ENCODE measurements around the gene PTCH1.
A peak's percentile ranks its signal among the peaks of the same experiment; 100 is the strongest.

Gene PTCH1

DNA sequence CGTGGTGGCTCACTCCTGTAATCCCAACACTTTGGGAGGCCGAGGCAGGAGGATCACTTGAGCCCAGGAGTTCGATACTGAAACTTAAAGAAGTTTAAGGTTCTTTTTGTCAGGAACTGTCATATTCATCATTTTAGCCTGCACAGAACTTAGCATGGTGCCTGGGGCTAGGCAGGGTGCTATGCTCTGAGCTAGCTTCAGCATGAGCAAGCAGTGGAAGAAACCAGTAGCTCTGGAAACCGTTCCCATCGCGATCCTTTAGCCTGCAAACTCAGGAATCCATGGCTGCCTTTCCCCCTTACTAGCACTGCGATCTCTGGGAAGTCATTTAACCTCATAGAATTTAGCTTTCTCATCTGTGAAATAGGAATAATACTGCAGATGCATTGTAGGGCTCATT, 80.4 kb downstream of the PTCH1 start:
- DNase-seq: no peak

DNA sequence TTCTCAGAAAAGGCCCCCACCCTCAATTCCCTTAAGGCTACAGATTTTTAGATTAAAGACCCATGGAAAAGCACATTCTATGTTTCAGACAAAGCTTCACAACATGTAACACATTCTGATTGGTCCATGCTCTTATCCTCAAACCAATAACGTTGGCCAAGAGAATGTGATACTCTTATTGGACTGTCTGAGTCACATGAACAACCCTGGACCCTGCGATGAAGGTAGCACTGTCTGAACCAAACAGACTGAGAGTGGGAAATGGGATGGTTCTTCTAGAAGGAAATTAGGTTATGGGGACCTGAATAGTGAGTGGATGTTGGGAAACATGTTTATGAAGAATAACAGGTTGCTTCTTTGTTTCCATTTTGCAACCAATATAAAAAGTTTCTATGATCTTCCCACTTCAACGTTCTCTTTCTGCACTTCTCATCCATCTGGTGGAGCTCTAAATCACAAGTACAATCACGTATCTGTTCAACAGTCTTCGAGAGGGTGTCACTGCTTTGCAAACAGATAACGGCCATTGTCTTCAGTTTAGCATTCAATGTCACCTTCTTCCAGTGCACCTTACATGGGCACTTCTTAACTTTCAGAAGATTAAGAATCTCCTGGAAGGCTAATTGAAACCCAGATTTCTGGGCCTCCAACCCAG, 81.6 kb downstream of the PTCH1 start:
- no peak for DNase-seq

DNA sequence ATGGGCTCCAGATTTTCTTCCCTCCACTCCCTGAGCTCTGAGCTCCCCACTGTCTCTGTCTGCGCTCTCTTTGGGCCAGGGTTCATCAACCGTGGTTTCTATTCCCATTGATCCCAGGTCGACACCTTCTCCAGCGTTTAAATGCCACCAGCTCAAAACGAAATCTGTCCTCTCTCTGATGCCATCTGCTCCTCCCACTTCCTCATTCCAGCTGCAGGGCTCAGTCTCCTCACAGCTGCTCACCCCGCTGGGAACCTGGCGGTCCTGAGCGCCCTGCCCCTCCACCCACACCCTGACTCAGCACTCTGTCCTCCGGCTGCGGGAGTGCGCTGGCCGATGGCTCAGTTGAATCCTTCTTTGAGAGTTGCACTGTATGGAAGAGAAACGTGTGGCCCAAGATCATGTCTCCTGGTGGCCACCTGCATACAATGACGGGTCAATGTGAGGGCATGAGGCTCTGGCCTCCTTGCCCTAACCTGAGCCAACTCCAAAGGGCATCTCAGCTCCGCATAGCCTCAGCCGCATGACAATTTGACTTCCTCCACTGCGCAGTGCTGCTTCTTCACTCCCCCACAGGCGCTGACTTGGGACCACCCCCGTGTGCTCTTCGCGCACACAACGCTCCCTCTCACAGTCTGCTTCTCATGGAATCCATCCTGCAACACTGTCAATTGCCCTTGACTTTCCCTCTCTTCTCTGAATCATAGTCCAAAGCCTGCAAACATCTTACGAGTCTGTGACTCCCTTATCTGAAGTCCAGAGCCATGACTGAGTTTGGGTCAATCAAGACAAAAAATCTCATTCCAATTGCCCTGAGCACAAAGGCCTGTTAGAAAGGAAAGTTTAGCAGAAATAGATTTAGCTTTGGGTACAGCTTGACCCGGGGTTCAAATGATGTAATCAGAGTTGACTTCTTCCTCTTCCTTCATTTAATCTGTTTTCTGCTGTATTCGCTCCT, 82.4 kb downstream of the PTCH1 start:
- no peak for DNase-seq

DNA sequence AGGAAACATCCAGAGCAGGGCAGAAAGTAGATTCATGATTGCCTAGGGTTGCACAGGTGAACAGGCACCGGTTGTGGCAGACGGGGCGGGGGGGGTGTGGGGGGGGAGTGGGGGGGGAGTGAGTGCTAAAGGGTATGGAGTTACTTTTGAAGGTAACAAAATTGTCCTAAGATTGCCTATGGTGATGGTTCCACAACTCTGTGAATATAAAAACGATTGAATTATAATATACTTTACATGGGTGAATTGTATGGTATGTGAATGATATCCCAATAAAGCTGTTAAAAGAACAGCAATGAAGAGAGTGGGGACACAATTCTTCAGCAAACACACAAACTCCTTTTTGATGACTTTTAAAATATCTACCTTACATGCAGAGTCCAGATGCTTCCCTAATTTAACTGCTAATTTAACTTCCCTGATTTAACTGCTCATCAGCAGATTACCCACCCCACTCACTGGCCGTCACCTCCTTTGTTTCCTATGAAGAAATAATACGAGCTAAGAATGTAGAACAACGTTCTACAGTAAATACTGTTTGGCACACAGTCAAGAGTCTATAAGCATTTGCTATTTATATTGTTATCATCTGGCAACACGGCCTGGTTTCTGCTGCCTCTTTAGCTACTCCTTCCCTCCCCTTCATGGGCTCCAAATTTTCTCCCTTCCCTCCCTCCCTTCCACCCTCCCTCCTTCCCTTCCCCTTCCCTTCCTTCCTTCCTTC, 83.5 kb downstream of the PTCH1 start:
- DNase-seq: no peak

DNA sequence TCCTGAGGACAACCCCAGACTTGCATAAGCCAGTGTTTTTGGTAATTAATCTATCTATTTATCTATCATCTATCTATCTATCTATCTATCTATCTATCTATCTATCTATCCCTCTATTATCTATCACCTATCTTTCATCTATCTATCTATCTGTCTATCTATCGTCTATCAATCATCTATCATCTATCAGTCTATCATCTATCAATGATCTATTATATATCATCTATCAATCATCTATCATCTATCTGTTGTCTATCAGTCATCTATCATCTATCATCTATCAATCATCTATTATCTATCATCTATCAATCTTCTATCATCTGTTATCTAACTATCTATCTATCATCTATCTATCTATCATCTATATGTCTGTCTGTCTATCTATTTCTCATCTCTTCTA, 85.5 kb downstream of the PTCH1 start:
- DNase-seq: no peak

DNA sequence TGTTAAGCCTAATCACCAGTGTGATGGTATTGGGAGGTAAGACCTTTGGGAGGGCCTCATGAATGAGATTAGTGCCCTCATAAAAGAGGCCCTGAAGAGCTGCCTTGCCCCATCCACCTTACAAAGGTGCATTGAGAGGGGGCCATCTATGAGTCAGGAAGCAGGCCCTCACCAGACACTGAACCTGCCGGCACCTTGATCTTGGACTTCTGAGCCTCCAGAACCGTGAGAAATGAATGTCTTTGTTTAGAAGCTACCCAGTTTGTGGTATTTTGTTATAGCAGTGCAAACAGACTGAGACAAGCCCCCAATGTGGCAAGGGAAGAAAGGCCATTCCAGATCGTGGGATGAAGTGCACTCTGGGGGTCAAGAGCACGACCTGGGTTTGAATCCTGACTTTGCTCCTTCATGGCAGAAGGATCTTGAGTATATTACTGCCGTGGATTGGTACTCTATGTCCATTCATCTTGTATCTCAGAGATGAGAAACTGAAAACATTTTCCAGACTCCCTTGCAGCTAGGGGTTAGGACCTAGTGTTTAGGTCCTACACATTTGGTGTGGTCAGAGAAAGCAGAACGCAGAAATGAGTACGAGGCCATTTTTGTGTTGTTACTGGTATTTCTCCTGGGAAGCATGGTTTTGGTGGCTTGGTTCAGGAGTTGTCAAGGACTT, 86.7 kb downstream of the PTCH1 start:
- no peak for DNase-seq

DNA sequence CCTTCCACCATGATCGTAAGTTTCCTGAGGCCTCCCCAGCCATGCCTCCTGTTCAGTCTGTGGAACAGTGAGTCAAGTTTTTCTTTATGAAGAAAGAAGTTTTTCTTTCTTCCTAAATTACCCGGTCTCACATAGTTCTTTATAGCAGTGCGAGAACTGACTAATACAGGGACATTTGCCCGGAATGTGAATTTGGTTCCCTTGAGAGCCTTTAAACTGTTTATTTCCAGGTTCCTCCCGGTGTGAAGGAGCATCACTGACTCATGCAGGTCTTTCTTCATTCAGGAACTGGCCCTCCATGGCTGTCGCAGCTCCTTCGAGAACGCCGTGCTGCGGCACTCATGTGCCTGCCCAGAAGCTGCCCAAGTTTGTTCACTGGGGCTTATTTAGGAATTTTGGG, 87.7 kb downstream of the PTCH1 start:
- no peak for DNase-seq

DNA sequence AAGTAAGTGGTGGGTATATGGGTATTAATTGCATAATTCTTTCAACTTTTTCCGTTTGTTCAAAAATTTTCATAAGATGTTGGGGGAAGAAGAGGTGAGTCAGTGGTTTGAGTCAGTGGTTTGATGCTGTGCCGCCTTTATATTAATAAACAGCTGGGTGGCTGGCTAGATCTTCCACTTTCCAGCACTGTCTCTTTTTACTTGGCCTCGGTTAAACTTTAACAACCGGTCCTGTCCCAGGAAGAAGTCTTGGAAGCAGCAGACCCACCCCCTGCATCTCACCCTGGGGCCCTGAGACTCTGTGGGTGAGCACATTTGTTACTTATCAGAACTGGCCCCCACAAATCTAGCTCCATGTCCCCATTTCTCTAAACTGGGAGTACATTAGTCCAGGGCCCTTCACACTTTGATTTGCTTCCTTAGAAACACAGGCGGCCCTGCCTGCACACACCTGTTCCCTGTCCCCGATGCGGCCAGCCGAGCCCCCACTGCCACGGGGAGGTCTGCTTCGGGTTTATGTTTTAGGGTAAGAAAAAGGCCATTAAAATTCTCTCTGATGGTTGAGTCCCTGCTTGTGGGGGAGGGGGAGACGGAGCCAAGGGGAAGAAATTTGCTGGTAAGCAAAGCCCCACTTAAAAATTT, 90.7 kb downstream of the PTCH1 start:
- DNase-seq: peak; percentile 16

DNA sequence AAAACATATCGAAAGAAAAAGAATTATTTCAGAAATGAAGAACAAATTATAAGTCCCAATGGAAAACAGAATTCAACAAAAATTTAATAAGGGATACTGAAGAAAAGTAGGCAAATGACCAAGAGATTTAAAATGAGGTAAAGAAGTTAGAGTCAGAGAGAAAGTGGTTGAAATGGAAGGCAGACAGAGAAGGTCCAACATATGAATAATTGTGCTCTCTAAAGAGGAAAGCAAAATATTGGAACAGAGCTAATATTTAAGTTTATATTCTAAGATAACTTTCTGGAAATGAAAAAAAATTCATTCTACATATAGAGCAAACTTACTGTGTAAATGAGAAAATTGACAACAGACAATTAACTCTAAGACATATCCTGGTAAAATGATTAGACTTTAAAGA, 94.1 kb downstream of the PTCH1 start:
- DNase-seq: no peak

DNA sequence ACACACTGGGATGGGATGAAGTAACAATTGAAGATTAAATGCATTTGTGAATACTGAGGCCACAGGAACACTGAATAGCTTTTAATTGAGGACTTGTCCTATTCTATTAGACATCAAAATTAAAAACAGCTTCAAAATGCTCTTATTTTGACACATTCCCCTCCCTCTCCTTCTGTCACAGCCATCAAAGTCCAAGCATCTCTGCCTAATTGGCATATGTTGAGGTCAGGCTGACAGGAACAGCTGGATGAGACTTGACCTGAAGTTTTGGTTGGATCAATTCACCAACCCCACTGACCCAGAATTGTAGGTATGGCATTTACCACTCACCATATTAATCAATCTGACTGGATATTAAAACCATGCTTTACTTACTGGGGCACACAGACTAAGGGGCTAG, 96.3 kb downstream of the PTCH1 start:
- no peak for DNase-seq

DNA sequence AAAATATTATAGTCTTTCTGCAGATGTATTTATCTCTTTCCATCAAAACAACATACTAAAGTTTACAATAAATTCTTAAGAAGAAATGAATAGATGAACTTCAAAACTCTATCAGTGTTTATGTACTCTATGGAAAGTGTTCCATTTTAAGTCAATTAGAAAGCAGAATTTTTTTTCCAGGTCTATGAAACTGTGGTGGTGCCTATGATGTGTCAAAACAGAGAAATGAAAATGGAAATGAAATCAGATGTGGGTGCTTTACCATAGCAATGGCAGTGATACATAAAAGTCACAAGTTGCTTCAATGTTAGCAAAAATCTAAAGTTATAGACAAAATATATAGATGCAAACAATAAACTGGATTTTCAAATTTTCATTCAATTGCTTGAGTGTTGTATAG, 97.3 kb downstream of the PTCH1 start:
- DNase-seq: no peak

DNA sequence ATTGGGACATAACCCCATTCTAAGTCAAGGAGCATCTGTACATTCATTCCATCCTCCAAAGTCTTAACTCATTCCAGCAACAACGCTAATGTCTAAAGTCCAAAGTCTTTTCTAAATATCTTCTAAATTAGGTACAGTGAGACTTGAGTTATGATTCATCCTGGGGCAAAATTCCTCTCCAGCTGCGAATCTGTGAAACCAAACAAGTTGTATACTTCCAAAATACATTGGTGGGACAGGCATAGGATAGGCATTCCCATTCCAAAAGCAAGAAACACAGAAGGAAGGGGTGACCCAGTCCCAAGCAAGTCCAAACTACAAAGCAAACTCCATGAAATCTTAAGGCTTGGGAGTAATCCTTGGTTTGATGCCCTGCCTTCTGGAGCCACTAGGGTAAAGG, 101.6 kb downstream of the PTCH1 start:
- DNase-seq: no peak

DNA sequence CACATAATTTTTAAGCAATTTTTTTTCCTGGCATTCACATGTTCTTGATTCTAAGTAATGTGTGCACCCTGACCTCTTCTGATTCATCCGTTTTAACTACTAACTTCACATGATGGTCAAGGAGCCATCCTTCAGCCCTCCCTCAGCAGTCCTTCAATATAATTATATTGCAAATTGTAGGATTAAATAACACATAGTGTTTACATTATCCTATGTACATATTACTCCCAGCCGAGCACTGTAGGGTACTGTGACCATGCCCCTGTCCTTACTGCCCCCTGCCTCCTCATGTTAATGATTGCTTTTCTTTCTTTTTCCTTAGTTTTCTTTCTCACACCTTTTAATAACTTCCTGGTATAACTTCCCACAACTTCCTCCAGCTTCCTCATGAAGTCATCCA, 103.0 kb downstream of the PTCH1 start:
- DNase-seq: no peak

DNA sequence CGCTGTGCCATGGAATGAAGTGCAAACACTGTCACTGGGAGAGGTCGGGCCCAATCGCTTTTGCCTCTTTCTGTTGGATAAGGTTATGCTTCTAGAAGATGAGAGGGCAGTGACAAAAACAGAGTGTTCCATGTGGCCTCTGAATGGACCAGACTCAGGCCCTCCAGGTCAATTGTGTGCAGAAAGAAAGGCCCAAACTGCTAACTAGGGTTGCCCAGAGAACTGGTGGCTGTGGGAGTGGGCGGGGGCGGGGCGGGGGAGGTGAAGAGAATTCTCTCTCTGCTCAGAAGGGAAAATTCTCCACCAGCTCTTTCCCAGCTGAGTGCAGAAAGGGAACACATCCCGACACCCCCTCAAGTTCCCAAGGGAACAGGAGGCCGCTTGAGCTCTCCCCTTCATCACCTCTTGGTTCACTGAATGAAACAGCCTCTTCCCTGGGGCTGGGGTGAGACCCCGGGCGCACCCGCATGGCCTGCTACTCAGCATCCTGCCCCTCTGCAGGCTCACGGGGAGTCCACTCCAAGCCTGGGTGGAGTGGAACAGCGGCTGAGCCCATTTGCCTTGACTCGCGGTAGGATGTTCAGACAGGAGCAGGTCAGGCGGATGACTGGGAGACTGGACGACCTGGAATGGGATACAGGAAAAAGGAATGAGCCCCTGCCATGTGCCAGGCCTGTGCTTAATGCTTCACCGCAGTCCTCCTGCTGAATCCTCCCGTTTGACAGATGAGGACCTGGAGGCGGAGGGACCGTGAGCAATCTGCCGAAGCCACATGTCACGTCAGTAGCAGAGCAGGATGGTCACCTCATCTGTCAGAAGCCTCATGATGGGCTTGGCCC, 105.5 kb downstream of the PTCH1 start:
- no peak for DNase-seq

DNA sequence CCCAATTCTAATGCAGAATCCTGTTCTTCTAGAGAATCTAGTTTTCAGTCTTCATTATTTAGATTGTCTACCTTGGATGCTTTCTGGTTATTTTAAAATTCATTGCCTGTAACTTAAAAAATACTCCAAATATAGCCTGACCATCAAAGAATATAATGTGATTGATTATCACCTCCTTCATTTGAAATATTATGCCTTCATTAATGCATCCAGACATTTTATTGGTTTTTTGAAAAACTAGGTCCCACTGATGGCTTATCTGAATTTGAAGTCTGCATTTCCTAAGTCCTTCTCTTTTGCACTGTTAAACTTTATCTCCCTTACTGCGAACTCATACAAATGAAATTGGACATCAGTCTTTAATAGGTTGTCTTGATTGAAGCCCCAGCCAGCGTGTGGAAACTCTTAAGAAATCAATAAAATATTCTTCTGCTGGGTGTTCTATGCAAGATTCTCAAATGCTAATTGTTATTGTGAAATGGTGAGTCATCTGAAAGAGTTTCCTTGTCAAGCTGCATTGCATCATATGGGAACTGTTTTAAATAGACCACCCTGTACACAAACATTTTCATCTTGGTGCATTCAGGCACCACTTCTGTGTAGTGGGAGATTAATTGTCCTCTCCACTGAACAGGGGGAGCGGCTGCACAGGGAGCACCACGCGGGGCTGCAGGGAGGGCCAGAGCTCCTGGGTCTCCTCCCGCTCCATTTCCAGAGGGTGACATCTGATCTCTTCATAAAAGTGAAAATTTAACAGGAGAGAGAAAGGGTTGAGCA, 106.9 kb downstream of the PTCH1 start:
- no peak for DNase-seq

DNA sequence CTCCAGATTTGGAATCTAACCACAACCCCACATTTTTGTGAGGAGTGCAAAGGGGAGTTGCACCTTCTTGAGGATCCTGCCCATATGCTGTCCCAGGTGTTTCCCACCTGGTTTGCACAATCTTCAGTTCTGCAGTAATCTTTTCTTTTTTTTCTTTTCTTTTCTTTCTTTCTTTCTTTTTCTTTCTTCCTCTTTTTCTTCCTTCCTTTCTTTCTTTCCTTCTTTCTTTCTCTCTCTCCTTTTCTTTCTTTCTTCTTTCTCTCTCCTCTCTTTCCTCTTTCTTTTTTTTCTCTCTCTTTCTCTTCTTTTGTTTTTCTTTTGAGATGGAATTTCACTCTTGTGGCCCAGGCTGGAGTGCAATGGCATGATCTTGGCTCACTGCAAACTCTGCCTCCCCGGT, 109.2 kb downstream of the PTCH1 start:
- no peak for DNase-seq

DNA sequence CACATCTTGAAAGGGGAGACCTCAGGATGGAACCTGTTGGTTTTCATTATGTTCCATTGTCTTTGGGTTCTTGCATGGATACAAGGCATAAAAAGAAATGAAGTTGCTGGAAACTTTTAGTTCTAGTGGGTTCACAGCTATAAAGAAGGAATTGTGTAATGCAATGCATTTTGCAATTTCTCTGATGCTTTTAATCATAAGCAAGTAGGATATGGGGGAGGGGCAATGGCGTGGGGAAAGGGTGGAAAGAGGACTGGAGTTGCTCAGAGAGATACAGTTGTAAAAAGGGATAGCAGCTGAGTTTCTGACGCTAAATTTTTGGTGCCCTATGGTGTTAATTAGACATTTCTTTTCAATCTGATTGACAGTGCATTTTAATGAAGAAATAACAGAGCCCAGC, 110.7 kb downstream of the PTCH1 start:
- no peak for DNase-seq

DNA sequence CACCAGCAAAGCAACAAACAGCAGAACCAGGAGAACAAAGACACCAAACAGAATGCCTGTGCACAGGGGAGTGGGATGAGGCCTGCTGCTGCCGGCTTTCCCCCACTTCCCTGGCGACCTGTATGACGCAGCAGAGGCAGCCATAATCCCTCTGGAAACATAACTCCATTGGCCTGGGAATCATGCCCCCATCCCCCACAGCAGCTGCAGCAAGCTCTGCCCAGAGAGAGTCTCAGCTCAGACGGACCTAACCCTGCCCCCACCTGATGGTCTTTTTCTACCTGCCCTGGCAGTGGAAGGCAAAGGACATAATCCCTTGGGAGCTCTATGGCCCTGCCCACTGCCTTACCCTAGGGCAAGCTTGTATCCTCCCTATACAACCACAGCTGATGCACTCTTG, 117.5 kb downstream of the PTCH1 start:
- no peak for DNase-seq
